Measurements from ENCODE around the gene RIPK3. TPM values are rescaled to one million over a fixed set of nuclear protein-coding genes. Genes with fewer than 3 reads are reported as not detected.
A peak's percentile ranks its signal among the peaks of the same experiment; 100 is the strongest.

Gene RIPK3
- total RNA-seq (1 to 10 TPM; 2.7 to 2.9 TPM), polyA plus RNA-seq (1 to 10 TPM; 1.0 to 1.2 TPM)

DNA sequence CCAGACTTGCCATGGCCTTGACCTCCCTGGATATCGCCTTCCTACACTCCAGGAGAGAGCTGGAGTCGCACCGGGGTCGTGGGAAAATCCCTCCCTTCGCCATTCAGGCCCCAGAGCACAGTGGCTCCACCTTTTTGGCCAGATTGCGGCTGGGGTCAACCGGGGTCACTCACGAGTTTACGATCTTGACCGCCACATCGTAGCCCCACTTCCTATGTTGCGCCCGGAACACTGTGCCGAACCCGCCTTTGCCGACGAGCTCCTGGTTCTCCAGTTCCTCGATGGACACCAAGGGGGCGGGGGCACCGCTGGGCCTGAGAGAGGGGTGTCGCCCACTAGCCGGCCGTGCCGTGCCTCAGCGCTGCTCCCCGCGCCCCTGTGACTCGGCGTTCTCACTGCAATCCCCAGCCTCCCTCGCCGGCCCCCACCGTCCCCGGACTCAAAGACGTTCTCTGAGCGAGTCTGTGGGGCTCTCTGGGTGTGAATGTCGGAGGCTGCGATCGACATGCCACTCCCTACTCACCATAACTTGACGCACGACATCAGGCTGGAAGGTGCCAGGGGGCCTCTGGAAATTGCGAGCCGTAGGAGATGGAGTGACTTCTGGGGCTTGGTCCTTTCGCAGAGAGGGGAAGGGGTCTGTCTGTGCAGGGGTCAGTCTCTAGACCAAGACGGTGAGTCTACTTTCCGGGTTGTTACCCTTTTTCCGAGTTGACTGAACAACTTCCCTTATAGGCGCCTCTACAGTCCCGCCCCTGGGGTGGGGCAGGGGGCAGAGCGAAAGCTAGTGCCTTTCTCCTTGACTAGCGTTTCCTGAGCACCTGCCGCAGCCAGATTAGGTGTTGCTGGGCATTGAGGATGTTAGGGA lies at the start of gene RIPK3:
Gene RIPK3, minus strand, starts transcription at position 708 of the 868 bp plus-strand sequence. Its CDS starts 165 bp downstream, at position 543.
- TF ChIP-seq NR2F2 (IDR thresholded peaks at IDR 0.05) (peak; percentile 99), JUND (IDR thresholded peaks at IDR 0.05) (no peak), YY1 (IDR thresholded peaks at IDR 0.05) (no peak), RXRA (IDR thresholded peaks at IDR 0.05) (peak in 1 of 2 donors; percentile 46)
- Histone ChIP-seq H3K27ac (ENCODE audit: low read depth in 1 of 2, low read length in 2 of 2) (no peak within 1 kb of the TSS), H3K4me1 (ENCODE audit: control insufficient read depth in 4 of 4, insufficient read depth in 4 of 4, low read length in 3 of 4) (peaks cover under 1 to 22% (median 7%) of the 10 kb centered on the region in 4 donors), H3K4me3 (ENCODE audit: low read depth in 1 of 3, low read length in 3 of 3) (peak within 1 kb of the TSS; percentile 32 to 47 (median 32)), H3K9me3 (ENCODE audit: control insufficient read depth in 4 of 4, low read length in 3 of 4) (no peaks in the 10 kb centered on the region), H3K36me3 (ENCODE audit: control insufficient read depth in 4 of 4, insufficient read depth in 3 of 4, low read depth in 1 of 4, low read length in 3 of 4) (no peaks in the 10 kb centered on the region), H3K27me3 (ENCODE audit: control insufficient read depth in 4 of 4, insufficient read depth in 4 of 4, low read length in 3 of 4) (no peaks in the 10 kb centered on the region), H3K9ac (ENCODE audit: low read depth in 1 of 2, low read length in 2 of 2) (peak within 1 kb of the TSS in 1 of 2 donors; percentile 38)
- 24% methylated on average over 51 of the region's 51 CpGs for WGBS
- DNase-seq (ENCODE audit: low spot score) = no peak

DNA sequence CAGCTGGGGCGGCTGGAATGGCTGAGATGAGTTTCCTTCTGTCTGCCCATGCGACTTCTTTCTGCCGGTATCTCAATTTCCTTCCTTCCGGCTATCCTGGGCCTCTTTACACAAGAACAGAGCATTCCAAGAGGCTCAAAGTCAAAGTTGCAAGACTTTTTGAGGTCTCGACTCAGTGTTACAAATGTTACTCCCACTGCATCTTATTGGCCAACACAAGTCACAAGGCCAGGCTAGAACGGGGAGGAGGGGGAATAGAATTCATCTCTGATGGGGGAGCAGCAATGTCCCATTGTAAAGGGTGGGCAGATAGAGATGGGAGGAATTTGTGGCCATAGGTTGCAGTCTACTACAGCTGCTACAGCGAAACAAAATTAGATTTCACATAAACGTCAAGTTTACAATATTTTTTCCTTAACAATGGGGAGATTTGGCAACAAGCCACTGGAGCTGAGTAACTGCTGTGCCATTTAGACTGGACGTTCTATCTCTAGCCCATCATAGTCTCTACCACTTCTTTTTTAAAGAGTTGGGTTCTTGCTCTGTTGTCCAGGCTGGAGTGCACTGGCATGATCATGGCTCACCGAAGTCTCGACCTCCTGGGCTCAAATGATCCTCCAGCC lies 49.5 kb upstream of the RIPK3 start:
- Histone ChIP-seq H3K9me3 (ENCODE audit: control insufficient read depth in 4 of 4, low read length in 3 of 4) (no peaks in the 10 kb centered on the region), H3K9ac (ENCODE audit: low read depth in 1 of 2, low read length in 2 of 2) (no peak overlapping the region), H3K27ac (ENCODE audit: low read depth in 1 of 2, low read length in 2 of 2) (no peak overlapping the region), H3K4me1 (ENCODE audit: control insufficient read depth in 4 of 4, insufficient read depth in 4 of 4, low read length in 3 of 4) (peaks cover 2 to 16% (median 10%) of the 10 kb centered on the region in 4 donors), H3K36me3 (ENCODE audit: control insufficient read depth in 4 of 4, insufficient read depth in 3 of 4, low read depth in 1 of 4, low read length in 3 of 4) (no peaks in the 10 kb centered on the region), H3K4me3 (ENCODE audit: low read depth in 1 of 3, low read length in 3 of 3) (no peak overlapping the region), H3K27me3 (ENCODE audit: control insufficient read depth in 4 of 4, insufficient read depth in 4 of 4, low read length in 3 of 4) (no peaks in the 10 kb centered on the region)
- TF ChIP-seq JUND (IDR thresholded peaks at IDR 0.05) (no peak), TAF1 (conservative IDR thresholded peaks at IDR 0.05) (no peak), SP1 (IDR thresholded peaks at IDR 0.05) (no peak), EGR1 (IDR thresholded peaks at IDR 0.05; ENCODE audit: low read depth in 2 of 2) (no peak), NR2F2 (IDR thresholded peaks at IDR 0.05) (peak; percentile 54)
- TF ChIP-seq, protein P1, sequence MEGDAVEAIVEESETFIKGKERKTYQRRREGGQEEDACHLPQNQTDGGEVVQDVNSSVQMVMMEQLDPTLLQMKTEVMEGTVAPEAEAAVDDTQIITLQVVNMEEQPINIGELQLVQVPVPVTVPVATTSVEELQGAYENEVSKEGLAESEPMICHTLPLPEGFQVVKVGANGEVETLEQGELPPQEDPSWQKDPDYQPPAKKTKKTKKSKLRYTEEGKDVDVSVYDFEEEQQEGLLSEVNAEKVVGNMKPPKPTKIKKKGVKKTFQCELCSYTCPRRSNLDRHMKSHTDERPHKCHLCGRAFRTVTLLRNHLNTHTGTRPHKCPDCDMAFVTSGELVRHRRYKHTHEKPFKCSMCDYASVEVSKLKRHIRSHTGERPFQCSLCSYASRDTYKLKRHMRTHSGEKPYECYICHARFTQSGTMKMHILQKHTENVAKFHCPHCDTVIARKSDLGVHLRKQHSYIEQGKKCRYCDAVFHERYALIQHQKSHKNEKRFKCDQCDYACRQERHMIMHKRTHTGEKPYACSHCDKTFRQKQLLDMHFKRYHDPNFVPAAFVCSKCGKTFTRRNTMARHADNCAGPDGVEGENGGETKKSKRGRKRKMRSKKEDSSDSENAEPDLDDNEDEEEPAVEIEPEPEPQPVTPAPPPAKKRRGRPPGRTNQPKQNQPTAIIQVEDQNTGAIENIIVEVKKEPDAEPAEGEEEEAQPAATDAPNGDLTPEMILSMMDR (IDR thresholded peaks at IDR 0.05; ENCODE audit: low read depth, low read length, missing input control) = no peak
- TF ChIP-seq, protein P2, sequence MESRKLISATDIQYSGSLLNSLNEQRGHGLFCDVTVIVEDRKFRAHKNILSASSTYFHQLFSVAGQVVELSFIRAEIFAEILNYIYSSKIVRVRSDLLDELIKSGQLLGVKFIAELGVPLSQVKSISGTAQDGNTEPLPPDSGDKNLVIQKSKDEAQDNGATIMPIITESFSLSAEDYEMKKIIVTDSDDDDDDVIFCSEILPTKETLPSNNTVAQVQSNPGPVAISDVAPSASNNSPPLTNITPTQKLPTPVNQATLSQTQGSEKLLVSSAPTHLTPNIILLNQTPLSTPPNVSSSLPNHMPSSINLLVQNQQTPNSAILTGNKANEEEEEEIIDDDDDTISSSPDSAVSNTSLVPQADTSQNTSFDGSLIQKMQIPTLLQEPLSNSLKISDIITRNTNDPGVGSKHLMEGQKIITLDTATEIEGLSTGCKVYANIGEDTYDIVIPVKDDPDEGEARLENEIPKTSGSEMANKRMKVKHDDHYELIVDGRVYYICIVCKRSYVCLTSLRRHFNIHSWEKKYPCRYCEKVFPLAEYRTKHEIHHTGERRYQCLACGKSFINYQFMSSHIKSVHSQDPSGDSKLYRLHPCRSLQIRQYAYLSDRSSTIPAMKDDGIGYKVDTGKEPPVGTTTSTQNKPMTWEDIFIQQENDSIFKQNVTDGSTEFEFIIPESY (IDR thresholded peaks at IDR 0.05) = no peak
- DNase-seq (ENCODE audit: low spot score) = no peak
- WGBS = 72% methylated on average over 11 of the region's 11 CpGs

DNA sequence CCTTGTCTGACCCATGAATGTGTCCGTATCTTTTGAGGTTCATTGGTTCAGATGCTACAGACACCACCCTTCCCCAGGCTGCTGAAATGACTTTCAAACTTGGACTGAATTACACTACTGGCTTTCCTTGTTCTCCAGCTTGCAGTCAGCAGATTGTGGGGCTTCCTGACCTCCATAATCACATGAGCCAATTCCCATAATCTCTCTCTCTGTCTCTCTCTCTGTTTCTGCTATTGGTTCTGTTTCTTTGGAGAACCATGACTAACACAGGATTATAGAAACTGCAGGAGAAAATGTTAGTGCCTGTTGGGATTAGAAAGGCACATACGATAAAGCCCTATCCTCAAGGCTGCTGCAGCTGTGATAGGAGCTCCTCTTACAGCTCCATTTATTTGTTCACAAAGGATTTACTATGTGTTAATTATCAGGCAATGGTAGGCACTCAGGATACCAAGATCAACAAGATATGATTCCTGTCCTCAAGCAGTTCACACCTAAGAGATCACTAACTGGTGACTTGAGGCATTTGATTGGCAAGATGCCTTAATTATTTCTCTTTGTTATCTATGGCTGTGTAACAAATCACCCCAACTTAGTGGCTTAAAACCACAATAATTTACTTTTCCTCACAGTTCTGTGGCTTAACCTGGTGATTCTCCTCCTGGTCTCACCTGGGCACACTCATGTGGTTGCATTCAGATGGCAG lies 48.8 kb upstream of the RIPK3 start:
- 71% methylated on average over 2 of the region's 2 CpGs for WGBS
- H3K36me3 ChIP-seq (ENCODE audit: control insufficient read depth in 4 of 4, insufficient read depth in 3 of 4, low read depth in 1 of 4, low read length in 3 of 4) = no peaks in the 10 kb centered on the region
- H3K4me1 ChIP-seq (ENCODE audit: control insufficient read depth in 4 of 4, insufficient read depth in 4 of 4, low read length in 3 of 4) = peaks cover 2 to 16% (median 10%) of the 10 kb centered on the region in 4 donors
- H3K9me3 ChIP-seq (ENCODE audit: control insufficient read depth in 4 of 4, low read length in 3 of 4) = no peaks in the 10 kb centered on the region
- H3K27ac ChIP-seq (ENCODE audit: low read depth in 1 of 2, low read length in 2 of 2) = no peak overlapping the region
- no peak overlapping the region for H3K4me3 ChIP-seq (ENCODE audit: low read depth in 1 of 3, low read length in 3 of 3)
- DNase-seq (ENCODE audit: low spot score) = no peak
- H3K9ac ChIP-seq (ENCODE audit: low read depth in 1 of 2, low read length in 2 of 2) = no peak overlapping the region
- H3K27me3 ChIP-seq (ENCODE audit: control insufficient read depth in 4 of 4, insufficient read depth in 4 of 4, low read length in 3 of 4) = no peaks in the 10 kb centered on the region
- no peak for TF ChIP-seq HNF4G (IDR thresholded peaks at IDR 0.05)
- no peak for TF ChIP-seq YY1 (IDR thresholded peaks at IDR 0.05)
- no peak for TF ChIP-seq EGR1 (IDR thresholded peaks at IDR 0.05; ENCODE audit: low read depth in 2 of 2)
- no peak for TF ChIP-seq HNF4A (conservative IDR thresholded peaks at IDR 0.05)
- TF ChIP-seq FOXA2 (IDR thresholded peaks at IDR 0.05) = no peak
- TF ChIP-seq, protein P3, sequence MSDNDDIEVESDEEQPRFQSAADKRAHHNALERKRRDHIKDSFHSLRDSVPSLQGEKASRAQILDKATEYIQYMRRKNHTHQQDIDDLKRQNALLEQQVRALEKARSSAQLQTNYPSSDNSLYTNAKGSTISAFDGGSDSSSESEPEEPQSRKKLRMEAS (IDR thresholded peaks at IDR 0.05) = no peak
- TF ChIP-seq, protein P4, sequence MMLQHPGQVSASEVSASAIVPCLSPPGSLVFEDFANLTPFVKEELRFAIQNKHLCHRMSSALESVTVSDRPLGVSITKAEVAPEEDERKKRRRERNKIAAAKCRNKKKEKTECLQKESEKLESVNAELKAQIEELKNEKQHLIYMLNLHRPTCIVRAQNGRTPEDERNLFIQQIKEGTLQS (IDR thresholded peaks at IDR 0.05) = no peak
- TF ChIP-seq, protein P2 (IDR thresholded peaks at IDR 0.05) = no peak
- no peak for TF ChIP-seq RAD21 (IDR thresholded peaks at IDR 0.05)
- no peak for TF ChIP-seq JUND (IDR thresholded peaks at IDR 0.05)
- TF ChIP-seq GABPA (IDR thresholded peaks at IDR 0.05 in 1 of 2, conservative IDR thresholded peaks at IDR 0.05 in 1 of 2) = no peak
- no peak for TF ChIP-seq RXRA (IDR thresholded peaks at IDR 0.05)
- TF ChIP-seq NR2F2 (IDR thresholded peaks at IDR 0.05) = no peak

Measured in liver (tissue), 9 donors.